NCI-H1417 (cell line): Measurements from ENCODE around the gene FAM117B.

ENCODE experiments used
- DNase-seq, 3 experiments: peaks; one replicate each; lab custom pipeline; 2025; lab: John Stamatoyannopoulos, UW

Gene FAM117B

GRCh38 chr2:202634556-202635427 lies at the start of gene FAM117B:
FAM117B (plus strand) TSS chr2:202634969; CDS start chr2:202635188, 219 bp downstream.
- peak; percentile 94 to 99 (median 98) for DNase-seq

DNA sequence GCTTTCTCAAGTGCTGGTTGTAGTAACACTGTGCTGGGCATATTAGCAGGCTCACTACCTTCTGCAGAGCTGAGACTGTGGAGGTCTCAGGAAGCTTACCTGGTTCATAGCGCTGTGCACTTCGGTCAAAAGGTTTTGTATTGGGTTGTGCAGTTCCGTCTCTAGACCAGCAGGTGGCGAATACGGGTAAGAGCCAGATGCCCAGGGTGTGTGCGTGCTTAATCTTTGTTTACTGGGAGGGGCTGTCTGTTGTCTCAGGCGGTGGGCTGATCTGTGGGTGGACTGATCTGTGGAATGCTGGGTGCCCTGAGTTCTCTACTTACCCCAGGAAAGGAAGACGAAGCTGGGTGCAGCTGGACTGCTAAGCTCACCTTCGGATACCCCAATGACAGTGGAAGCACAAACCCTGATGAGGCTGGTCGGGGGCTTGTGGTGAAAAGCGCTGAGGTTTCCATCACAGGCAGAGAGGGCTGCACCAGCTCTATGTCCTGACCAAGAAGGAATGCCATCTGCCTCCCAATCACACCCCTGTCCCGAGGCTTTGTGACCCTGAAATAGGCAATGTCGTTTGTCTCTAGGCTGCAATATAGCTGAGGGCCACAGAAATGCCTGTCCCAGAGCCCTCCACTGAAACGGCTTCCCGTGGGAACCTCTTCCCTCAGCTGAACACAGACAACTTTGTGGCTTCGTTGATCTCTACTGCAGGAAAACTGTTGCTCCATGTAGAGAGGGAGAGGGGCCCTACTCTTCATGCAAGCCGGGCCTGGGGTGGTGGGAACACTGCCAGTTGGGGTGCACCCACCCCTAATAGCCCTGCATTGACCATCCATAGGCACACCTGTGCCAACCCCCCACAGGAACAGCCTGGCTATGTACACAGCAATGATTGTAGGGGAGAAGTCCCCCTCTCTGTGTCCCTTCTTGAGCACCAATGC lies 45.9 kb upstream of the FAM117B start:
- DNase-seq: peak; percentile 68 to 89 (median 76)

GRCh38 chr2:202589582-202589949 lies 45.2 kb upstream of the FAM117B start:
- no peak for DNase-seq

GRCh38 chr2:202592566-202592965 lies 42.2 kb upstream of the FAM117B start:
- no peak for DNase-seq

DNA sequence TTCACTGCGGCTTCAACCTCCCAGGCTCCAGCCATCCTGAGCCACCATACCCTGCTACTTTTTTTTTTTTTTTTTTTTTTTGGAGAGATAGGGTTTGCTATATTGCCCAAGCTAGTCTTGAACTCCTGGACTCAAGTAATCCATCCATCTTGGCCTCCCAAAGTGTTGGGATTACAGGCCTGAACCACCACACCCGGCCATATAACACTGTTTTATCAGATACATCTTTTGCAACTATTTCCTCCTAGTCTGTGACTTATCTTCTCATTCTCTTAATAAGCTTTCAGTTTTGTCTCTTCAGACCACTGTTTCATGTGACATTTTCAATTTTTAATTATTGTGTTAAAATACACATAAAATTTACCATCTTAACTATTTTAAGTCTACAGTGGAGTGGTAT lies 35.7 kb upstream of the FAM117B start:
- DNase-seq: no peak

- no peak for DNase-seq
These were observed 34.9 kb upstream of the FAM117B start for GRCh38 chr2:202599911-202600310.

DNA sequence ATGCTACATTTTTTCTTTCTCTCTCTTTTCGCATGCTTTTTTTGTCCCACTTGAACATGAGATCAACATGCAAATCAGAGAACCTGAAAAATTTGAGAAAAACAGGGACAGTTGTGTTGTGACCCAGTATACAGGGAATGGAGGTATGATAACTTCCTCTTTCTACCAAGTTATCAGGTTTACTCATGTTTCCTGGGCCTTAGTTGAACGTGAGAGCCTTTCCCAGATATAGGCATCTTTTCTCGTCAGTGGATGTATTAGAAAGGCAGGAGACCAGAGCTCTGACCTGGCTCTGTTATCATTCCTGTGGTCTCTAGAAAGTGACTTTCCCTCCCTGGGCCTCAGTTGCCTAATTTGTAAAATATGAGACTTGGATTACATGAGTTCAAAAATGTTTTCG lies 30.1 kb upstream of the FAM117B start:
- no peak for DNase-seq

GRCh38 chr2:202605174-202605573 lies 29.6 kb upstream of the FAM117B start:
- DNase-seq: no peak

- DNase-seq: no peak
These were observed 26.5 kb upstream of the FAM117B start for GRCh38 chr2:202608142-202608852.

- no peak for DNase-seq
These were observed 25.2 kb upstream of the FAM117B start for GRCh38 chr2:202609381-202610145.

GRCh38 chr2:202610380-202610779 lies 24.4 kb upstream of the FAM117B start:
- no peak for DNase-seq

DNA sequence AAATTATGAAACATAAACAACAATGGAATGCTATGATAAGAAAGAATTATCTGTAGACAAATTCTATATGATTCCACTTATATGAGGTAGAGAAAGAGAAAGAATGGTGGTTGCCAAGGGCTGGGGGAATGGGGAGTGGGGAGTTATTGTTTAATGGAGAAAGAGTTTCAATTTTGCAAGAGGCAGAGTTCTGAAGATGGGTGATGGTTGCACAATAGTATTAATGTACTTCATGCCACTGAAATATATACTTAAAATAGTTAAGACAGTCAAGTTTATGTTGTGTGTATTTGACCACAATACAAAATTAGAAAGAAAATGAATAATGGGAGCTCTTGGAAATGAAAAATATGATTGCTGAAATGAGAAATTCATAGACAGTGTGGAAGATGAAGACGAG lies 22.6 kb upstream of the FAM117B start:
- no peak for DNase-seq

- no peak for DNase-seq
These were observed 21.3 kb upstream of the FAM117B start for GRCh38 chr2:202613479-202613878.

DNA sequence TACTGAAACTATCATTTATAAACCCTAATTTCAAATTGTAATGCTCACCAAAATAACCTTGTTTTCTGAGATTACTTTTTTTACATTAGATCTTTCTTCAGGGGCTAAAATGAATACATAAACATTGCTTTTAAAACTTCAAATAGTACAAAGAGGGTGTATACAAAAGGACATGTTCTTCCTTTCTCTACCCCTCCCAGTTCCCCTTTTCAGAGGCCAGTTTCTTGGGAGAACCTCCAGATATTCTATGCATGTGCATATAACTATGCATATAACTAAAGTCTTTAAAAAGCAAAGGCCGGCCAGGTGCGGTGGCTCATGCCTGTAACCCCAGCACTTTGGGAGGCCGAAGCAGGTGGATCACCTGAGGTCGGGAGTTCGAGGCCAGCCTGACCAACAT lies 10.6 kb upstream of the FAM117B start:
- no peak for DNase-seq

- no peak for DNase-seq
These were observed 7.7 kb upstream of the FAM117B start for GRCh38 chr2:202627042-202627441.

DNA sequence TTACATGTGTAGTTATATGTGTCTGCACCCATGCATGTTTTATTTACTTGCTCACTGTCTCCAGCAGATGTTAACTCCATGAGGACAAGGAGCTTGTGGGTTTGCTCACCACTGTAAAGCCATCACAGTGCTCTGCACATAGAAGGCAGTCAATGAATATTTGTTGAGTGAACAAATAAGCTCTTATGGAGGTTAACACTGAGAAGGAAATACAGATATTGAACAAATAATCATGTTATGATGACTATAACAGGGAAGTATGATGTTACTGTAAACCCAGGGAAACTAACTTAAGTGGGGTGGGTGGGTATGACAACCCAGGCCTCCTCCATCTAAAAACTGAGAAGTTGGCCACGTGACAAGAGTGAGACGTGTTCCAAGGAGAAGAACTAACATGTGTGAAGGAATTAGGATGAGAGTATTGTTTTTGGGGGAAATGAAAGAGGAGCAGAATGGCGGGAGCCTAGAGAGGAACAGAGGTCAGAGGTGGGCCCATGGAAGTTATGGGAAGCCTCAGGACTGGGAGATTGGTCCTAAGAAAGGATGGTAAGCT lies 6.0 kb upstream of the FAM117B start:
- DNase-seq: no peak

- no peak for DNase-seq
These were observed 2.0 kb upstream of the FAM117B start for GRCh38 chr2:202632682-202633290.

GRCh38 chr2:202633470-202633869 lies 1.3 kb upstream of the FAM117B start:
- no peak for DNase-seq

DNA sequence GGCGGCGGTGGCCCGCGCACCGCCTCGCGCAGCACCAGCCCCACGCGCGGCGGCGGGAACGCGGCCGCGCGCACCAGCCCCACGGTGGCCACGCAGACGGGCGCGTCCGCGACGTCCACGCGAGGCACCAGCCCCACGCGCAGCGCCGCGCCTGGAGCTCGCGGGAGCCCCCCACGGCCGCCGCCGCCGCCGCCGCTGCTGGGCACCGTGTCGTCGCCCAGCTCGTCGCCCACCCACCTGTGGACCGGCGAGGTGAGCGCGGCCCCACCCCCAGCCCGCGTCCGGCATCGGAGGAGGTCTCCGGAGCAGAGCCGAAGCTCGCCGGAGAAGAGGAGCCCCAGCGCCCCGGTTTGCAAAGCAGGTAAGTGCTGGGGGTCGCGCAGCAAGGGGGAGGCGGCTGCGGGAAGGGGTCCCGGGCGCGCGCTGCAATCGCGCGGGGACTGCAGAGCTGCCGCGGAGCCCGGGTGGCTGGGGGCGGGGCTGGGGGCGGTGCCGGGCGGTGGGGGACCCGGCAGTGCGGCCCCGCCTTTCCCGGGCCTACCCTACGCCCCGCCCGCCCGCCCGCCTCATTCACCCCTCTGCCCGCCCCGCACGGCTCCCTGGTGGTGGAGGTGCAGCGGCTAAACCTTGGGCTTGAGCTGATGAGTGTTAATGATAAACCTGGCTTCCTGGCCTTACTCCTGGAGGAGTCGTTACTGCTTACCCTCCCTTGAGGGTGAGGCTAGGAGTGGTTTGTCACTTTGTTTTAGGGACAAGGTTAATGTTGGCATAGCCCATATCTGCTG lies 851 bp downstream of the FAM117B start:
- peak; percentile 65 to 90 (median 87) for DNase-seq

DNA sequence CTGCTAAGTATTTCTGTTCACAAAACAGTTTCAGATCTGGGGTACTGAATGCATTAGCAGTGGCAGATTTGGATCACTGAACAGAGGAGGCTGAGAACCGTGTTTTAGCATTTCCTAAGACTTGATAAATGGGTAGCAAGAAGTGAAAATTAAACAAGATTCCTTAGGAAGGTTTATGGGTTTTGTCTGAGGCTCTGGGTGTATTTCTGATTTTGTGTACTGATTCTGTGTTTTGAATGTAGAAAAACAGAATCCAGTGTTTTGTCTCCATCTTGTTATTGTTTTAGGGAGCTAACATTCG lies 1.4 kb downstream of the FAM117B start:
- no peak for DNase-seq
